C4-2B (cell line): ENCODE data around the gene TRAK1.

ENCODE experiments used
- H3K27ac ChIP-seq: fragments of 450-650 bp; 2 replicates; pipeline ENCODE4 v1.5.1; 2017
- ZFX ChIP-seq: fragments of 450-650 bp; IDR thresholded peaks from 2 replicates; pipeline ENCODE4 v1.6.1; 2017
- TF ChIP-seq, protein P1 (sequence below): fragments of 450-650 bp; conservative IDR thresholded peaks from 2 replicates; pipeline ENCODE4 v1.5.1; 2017; ENCODE audit warnings: mild to moderate bottlenecking

Gene TRAK1

GRCh38 chr3:42169579-42170120 lies 78.5 kb downstream of the TRAK1 start:
- TF ChIP-seq, protein P1, sequence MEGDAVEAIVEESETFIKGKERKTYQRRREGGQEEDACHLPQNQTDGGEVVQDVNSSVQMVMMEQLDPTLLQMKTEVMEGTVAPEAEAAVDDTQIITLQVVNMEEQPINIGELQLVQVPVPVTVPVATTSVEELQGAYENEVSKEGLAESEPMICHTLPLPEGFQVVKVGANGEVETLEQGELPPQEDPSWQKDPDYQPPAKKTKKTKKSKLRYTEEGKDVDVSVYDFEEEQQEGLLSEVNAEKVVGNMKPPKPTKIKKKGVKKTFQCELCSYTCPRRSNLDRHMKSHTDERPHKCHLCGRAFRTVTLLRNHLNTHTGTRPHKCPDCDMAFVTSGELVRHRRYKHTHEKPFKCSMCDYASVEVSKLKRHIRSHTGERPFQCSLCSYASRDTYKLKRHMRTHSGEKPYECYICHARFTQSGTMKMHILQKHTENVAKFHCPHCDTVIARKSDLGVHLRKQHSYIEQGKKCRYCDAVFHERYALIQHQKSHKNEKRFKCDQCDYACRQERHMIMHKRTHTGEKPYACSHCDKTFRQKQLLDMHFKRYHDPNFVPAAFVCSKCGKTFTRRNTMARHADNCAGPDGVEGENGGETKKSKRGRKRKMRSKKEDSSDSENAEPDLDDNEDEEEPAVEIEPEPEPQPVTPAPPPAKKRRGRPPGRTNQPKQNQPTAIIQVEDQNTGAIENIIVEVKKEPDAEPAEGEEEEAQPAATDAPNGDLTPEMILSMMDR = no peak
- no peak for TF ChIP-seq ZFX
- no peak overlapping the region for H3K27ac ChIP-seq

GRCh38 chr3:42172047-42172654 lies 81.0 kb downstream of the TRAK1 start:
- no peak overlapping the region for H3K27ac ChIP-seq

DNA sequence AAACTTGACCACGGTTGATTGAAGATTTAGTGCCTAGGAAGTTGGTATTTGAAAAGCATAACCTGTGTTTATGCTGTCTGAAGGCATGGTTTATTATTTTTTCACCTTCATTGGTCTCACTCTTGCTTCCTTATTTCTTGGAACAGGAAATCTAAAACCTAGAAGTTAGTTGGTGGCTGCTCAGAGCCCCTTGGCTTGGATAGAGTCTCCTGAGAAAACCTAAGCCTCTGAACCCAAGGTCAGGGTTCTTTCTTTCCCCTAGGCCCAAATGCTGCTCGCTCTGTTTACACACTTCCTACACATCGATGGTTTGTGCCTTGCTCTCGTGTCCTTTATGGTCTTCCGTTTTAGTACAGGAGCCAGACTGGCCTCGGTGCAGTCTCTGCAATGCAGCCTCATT lies 82.2 kb downstream of the TRAK1 start:
- no peak overlapping the region for H3K27ac ChIP-seq
- no peak for TF ChIP-seq ZFX
- TF ChIP-seq, protein P1 = no peak

More at GRCh38 chr3:42172047-42172654, 81.0 kb downstream of the TRAK1 start:
- no peak for TF ChIP-seq ZFX
- TF ChIP-seq, protein P1 = no peak

- TF ChIP-seq ZFX = no peak
- TF ChIP-seq, protein P1 = no peak
- H3K27ac ChIP-seq = no peak overlapping the region
Measured at GRCh38 chr3:42174679-42175385, 83.7 kb downstream of the TRAK1 start.

GRCh38 chr3:42175386-42176240 lies 84.5 kb downstream of the TRAK1 start:
- TF ChIP-seq ZFX = no peak
- TF ChIP-seq, protein P1 = no peak
- H3K27ac ChIP-seq = no peak overlapping the region

- H3K27ac ChIP-seq = no peak overlapping the region
- TF ChIP-seq ZFX = no peak
- TF ChIP-seq, protein P1 = no peak
Measured at GRCh38 chr3:42176242-42177034, 85.3 kb downstream of the TRAK1 start.
